Adipocyte (in vitro differentiated cells): ENCODE data around the gene NUDT14.

ENCODE experiments used
- DNase-seq: peaks from one replicate; pipeline ENCODE4 v3.0.0-alpha.2; 2015; ENCODE audit warnings: low read depth
- H3K27me3 ChIP-seq: replicated peaks from 2 replicates; pipeline ENCODE4 v1.7.0; 2013; ENCODE audit warnings: mild to moderate bottlenecking, low read length, moderate library complexity; ENCODE audit not compliant: control insufficient read depth, insufficient read depth
- H3K36me3 ChIP-seq: 2 replicates; pipeline ENCODE4 v1.7.0; 2013; ENCODE audit warnings: low read length, mild to moderate bottlenecking, moderate library complexity; ENCODE audit not compliant: control insufficient read depth, insufficient read depth, severe bottlenecking
- H3K4me1 ChIP-seq: 2 replicates; pipeline ENCODE4 v1.7.0; 2013; ENCODE audit warnings: mild to moderate bottlenecking, low read length, moderate library complexity; ENCODE audit not compliant: control insufficient read depth, insufficient read depth
- H3K4me3 ChIP-seq: 2 replicates; pipeline ENCODE4 v1.7.0; 2013; ENCODE audit warnings: mild to moderate bottlenecking, low read length, moderate library complexity
- H3K9ac ChIP-seq: 2 replicates; pipeline ENCODE4 v1.7.0; 2013; ENCODE audit warnings: mild to moderate bottlenecking, low read length, moderate library complexity
- H3K9me3 ChIP-seq: 2 replicates; pipeline ENCODE4 v1.7.0; 2013; ENCODE audit warnings: mild to moderate bottlenecking, low read length, moderate library complexity; ENCODE audit not compliant: control insufficient read depth

The NUDT14 gene

GRCh38 chr14:105161309-105161708, 19.8 kb downstream of the NUDT14 start:
- peaks cover 5% of the 10 kb centered on the region for H3K27me3 ChIP-seq
- no peaks in the 10 kb centered on the region for H3K4me1 ChIP-seq
- no peak overlapping the region for H3K9ac ChIP-seq
- H3K4me3 ChIP-seq, result no peak overlapping the region
- no peak for DNase-seq
- H3K9me3 ChIP-seq, result peaks cover 5% of the 10 kb centered on the region
- H3K36me3 ChIP-seq, result no peaks in the 10 kb centered on the region

GRCh38 chr14:105160776-105161175, 20.3 kb downstream of the NUDT14 start:
- no peaks in the 10 kb centered on the region for H3K4me1 ChIP-seq
- no peak overlapping the region for H3K4me3 ChIP-seq
- H3K27me3 ChIP-seq, result peaks cover 5% of the 10 kb centered on the region

GRCh38 chr14:105159344-105159743, 21.8 kb downstream of the NUDT14 start:
- no peak for DNase-seq

More at GRCh38 chr14:105160776-105161175, 20.3 kb downstream of the NUDT14 start:
- H3K36me3 ChIP-seq, result no peaks in the 10 kb centered on the region
- DNase-seq, result no peak
- peaks cover 5% of the 10 kb centered on the region for H3K9me3 ChIP-seq
- no peak overlapping the region for H3K9ac ChIP-seq

GRCh38 chr14:105158794-105159193, 22.3 kb downstream of the NUDT14 start:
- Histone ChIP-seq H3K4me1 (no peaks in the 10 kb centered on the region), H3K9me3 (peaks cover 5% of the 10 kb centered on the region), H3K36me3 (no peaks in the 10 kb centered on the region), H3K9ac (no peak overlapping the region), H3K4me3 (no peak overlapping the region), H3K27me3 (peaks cover 6% of the 10 kb centered on the region)
- DNase-seq, result no peak

More at GRCh38 chr14:105159344-105159743, 21.8 kb downstream of the NUDT14 start:
- H3K27me3 ChIP-seq, result peaks cover 5% of the 10 kb centered on the region
- peaks cover 5% of the 10 kb centered on the region for H3K9me3 ChIP-seq
- H3K9ac ChIP-seq, result no peak overlapping the region
- H3K4me3 ChIP-seq, result no peak overlapping the region
- no peaks in the 10 kb centered on the region for H3K4me1 ChIP-seq
- H3K36me3 ChIP-seq, result no peaks in the 10 kb centered on the region

GRCh38 chr14:105157872-105158271, 23.2 kb downstream of the NUDT14 start:
- Histone ChIP-seq H3K27me3 (peaks cover 14% of the 10 kb centered on the region), H3K9me3 (peaks cover 5% of the 10 kb centered on the region), H3K4me3 (no peak overlapping the region), H3K9ac (no peak overlapping the region), H3K4me1 (no peaks in the 10 kb centered on the region), H3K36me3 (no peaks in the 10 kb centered on the region)
- DNase-seq, result no peak

- H3K27me3 ChIP-seq, result peaks cover 15% of the 10 kb centered on the region
- no peak overlapping the region for H3K9ac ChIP-seq
- H3K36me3 ChIP-seq, result no peaks in the 10 kb centered on the region
- H3K4me1 ChIP-seq, result no peaks in the 10 kb centered on the region
- H3K4me3 ChIP-seq, result no peak overlapping the region
- H3K9me3 ChIP-seq, result peaks cover 5% of the 10 kb centered on the region
- no peak for DNase-seq
Observed at GRCh38 chr14:105156414-105157375, 24.4 kb downstream of the NUDT14 start.

GRCh38 chr14:105155681-105156413, 25.3 kb downstream of the NUDT14 start:
- no peak overlapping the region for H3K4me3 ChIP-seq
- no peak for DNase-seq

GRCh38 chr14:105155071-105155651, 26.0 kb downstream of the NUDT14 start:
- no peaks in the 10 kb centered on the region for H3K4me1 ChIP-seq
- no peak for DNase-seq
- H3K4me3 ChIP-seq, result no peak overlapping the region
- H3K9me3 ChIP-seq, result peaks cover 5% of the 10 kb centered on the region
- H3K36me3 ChIP-seq, result no peaks in the 10 kb centered on the region
- H3K27me3 ChIP-seq, result peaks cover 15% of the 10 kb centered on the region
- H3K9ac ChIP-seq, result no peak overlapping the region

More at GRCh38 chr14:105155681-105156413, 25.3 kb downstream of the NUDT14 start:
- Histone ChIP-seq H3K4me1 (no peaks in the 10 kb centered on the region), H3K36me3 (no peaks in the 10 kb centered on the region), H3K9ac (no peak overlapping the region), H3K27me3 (peaks cover 15% of the 10 kb centered on the region), H3K9me3 (peaks cover 5% of the 10 kb centered on the region)

- Histone ChIP-seq H3K9me3 (peaks cover 5% of the 10 kb centered on the region), H3K4me3 (no peak overlapping the region), H3K9ac (no peak overlapping the region), H3K4me1 (no peaks in the 10 kb centered on the region), H3K27me3 (peaks cover 15% of the 10 kb centered on the region), H3K36me3 (no peaks in the 10 kb centered on the region)
- no peak for DNase-seq
Observed at GRCh38 chr14:105154476-105154871, 26.6 kb downstream of the NUDT14 start.

- peaks cover 5% of the 10 kb centered on the region for H3K9me3 ChIP-seq
- H3K9ac ChIP-seq, result no peak overlapping the region
- peaks cover 15% of the 10 kb centered on the region for H3K27me3 ChIP-seq
- no peak overlapping the region for H3K4me3 ChIP-seq
- H3K36me3 ChIP-seq, result no peaks in the 10 kb centered on the region
- DNase-seq, result no peak
- no peaks in the 10 kb centered on the region for H3K4me1 ChIP-seq
Observed at GRCh38 chr14:105153739-105154475, 27.2 kb downstream of the NUDT14 start.
